A549 (cell line): ENCODE data around the gene RBM39. TPM values are rescaled to one million over a fixed set of nuclear protein-coding genes. Genes with fewer than 3 reads are reported as not detected.

Experiments
- ATAC-seq, 2 experiments: fragments of 200-7000 bp in 1 of 2; fragments of >200 bp in 1 of 2; cut with Nextera tagmentation in 1 of 2; cut with Tn5 transposase in 1 of 2; 3 replicates each; pipeline versions ENCODE4 v1.8.0 to v1.9.1; 2018 to 2020; ENCODE audit warnings: mild to moderate bottlenecking in 1 of 2, moderate library complexity in 1 of 2
- CTCF ChIA-PET: fragments of 300-600 bp; sonication (Branson Sonifier 250); formaldehyde crosslinking; extraction: SDS; loops from one replicate; lab custom pipeline; 2021; ENCODE audit warnings: antibody characterized with exemption, inconsistent platforms; lab: Yijun Ruan, JAX
- POLR2A ChIA-PET: fragments of 350-600 bp; formaldehyde crosslinking; extraction: SDS; loops from one replicate; lab custom pipeline; 2021; ENCODE audit warnings: antibody characterized with exemption, inconsistent platforms; lab: Yijun Ruan, JAX
- DNase-seq, 2 experiments: peaks; one replicate each; pipeline versions ENCODE4 v3.0.0 to v3.0.0-alpha.2; 2011 to 2016; ENCODE audit warnings: low read depth in 1 of 2, low spot score in 1 of 2
- FAIRE-seq: peaks from 2 replicates; lab custom pipeline; 2011; peaks lifted over from hg19 to GRCh38; lab: Jason Lieb, UNC
- H3K27ac ChIP-seq, 2 experiments: fragments of >200 bp; sonication (Bioruptor Twin); formaldehyde crosslinking; 3 replicates each; pipeline ENCODE4 v1.5.1; 2016 to 2017
- H3K4me1 ChIP-seq: fragments of >200 bp; sonication (Bioruptor Twin); formaldehyde crosslinking; 3 replicates; pipeline ENCODE4 v1.6.1; 2016
- H3K4me2 ChIP-seq: fragments of >200 bp; sonication (Bioruptor Twin); formaldehyde crosslinking; 3 replicates; pipeline ENCODE4 v1.6.1; 2016
- H3K4me3 ChIP-seq: fragments of >200 bp; sonication (Bioruptor Twin); formaldehyde crosslinking; 3 replicates; pipeline ENCODE4 v1.5.1; 2016
- H3K9me3 ChIP-seq: fragments of >200 bp; sonication (Bioruptor Twin); formaldehyde crosslinking; 3 replicates; pipeline ENCODE4 v1.6.1; 2016
- ATOH8 ChIP-seq: fragments of 250-450 bp; sonication (Bioruptor Pico); IDR thresholded peaks from 2 replicates; pipeline ENCODE4 v1.5.0; 2020; ENCODE audit warnings: low read depth, mild to moderate bottlenecking, moderate library complexity
- BHLHE40 ChIP-seq: IDR thresholded peaks from 2 replicates; pipeline ENCODE4 v1.6.1; 2012; ENCODE audit warnings: low read depth, low read length, inconsistent platforms
- CEBPB ChIP-seq, 2 experiments: fragments of >200 bp in 1 of 2; sonication (Bioruptor Twin) in 1 of 2; formaldehyde crosslinking in 1 of 2; IDR thresholded peaks; 2 replicates each; pipeline ENCODE4 v1.6.1; 2012 to 2016
- CTCF ChIP-seq: fragments of >200 bp; sonication (Bioruptor Twin); formaldehyde crosslinking; IDR thresholded peaks from 3 replicates; pipeline ENCODE4 v1.5.1; 2016
- ELK1 ChIP-seq: fragments of 150-350 bp; IDR thresholded peaks from 2 replicates; pipeline ENCODE4 v1.6.1; 2014; ENCODE audit warnings: low read depth, mild to moderate bottlenecking, low read length
- HEYL ChIP-seq: fragments of 250-450 bp; sonication (Bioruptor Pico); IDR thresholded peaks from 2 replicates; pipeline ENCODE4 v1.8.0; 2021; ENCODE audit warnings: mild to moderate bottlenecking, moderate library complexity
- HOXA7 ChIP-seq: fragments of 250-450 bp; sonication (Bioruptor Pico); IDR thresholded peaks from 2 replicates; pipeline ENCODE4 v1.5.0; 2020; ENCODE audit warnings: mild to moderate bottlenecking, moderate library complexity
- HOXB13 ChIP-seq: fragments of 250-450 bp; sonication (Bioruptor Pico); IDR thresholded peaks from 2 replicates; pipeline ENCODE4 v1.5.0; 2020; ENCODE audit warnings: low read depth, mild to moderate bottlenecking, moderate library complexity
- JUN ChIP-seq, 2 experiments: fragments of >200 bp; sonication (Bioruptor Twin); formaldehyde crosslinking; IDR thresholded peaks; 2 replicates in 1 of 2; 3 replicates in 1 of 2; pipeline ENCODE4 v1.6.1; 2016 to 2017
- KDM1A ChIP-seq: fragments of 200-600 bp; sonication (generic); IDR thresholded peaks from 2 replicates; pipeline ENCODE4 v1.6.1; 2016; ENCODE audit warnings: low read depth, mild to moderate bottlenecking
- KDM5A ChIP-seq: fragments of 200-600 bp; sonication (generic); IDR thresholded peaks from 2 replicates; pipeline ENCODE4 v1.6.1; 2016; ENCODE audit warnings: antibody characterized with exemption, mild to moderate bottlenecking
- MAFK ChIP-seq: fragments of 450-650 bp; IDR thresholded peaks from 2 replicates; pipeline ENCODE4 v1.6.1; 2014; ENCODE audit not compliant: partially characterized antibody
- NPAS2 ChIP-seq: fragments of 250-450 bp; sonication (Bioruptor Pico); IDR thresholded peaks from 2 replicates; pipeline ENCODE4 v1.8.0; 2022; ENCODE audit warnings: mild to moderate bottlenecking, moderate library complexity, borderline replicate concordance
- POLR2A ChIP-seq: IDR thresholded peaks from 2 replicates; pipeline ENCODE4 v1.6.1; 2012; ENCODE audit warnings: mild to moderate bottlenecking, low read length
- RARB ChIP-seq: fragments of 250-450 bp; sonication (Bioruptor Pico); IDR thresholded peaks from 2 replicates; pipeline ENCODE4 v1.8.0; 2021; ENCODE audit warnings: mild to moderate bottlenecking, moderate library complexity
- RCOR1 ChIP-seq: fragments of 150-350 bp; IDR thresholded peaks from 2 replicates; pipeline ENCODE4 v1.6.1; 2014; ENCODE audit warnings: antibody characterized with exemption, low read length, low read depth
- REST ChIP-seq: fragments of 200-600 bp; sonication (generic); IDR thresholded peaks from 2 replicates; pipeline ENCODE4 v1.6.1; 2016; ENCODE audit warnings: antibody characterized with exemption, mild to moderate bottlenecking, moderate library complexity
- TFCP2L1 ChIP-seq: fragments of 250-450 bp; sonication (Bioruptor Pico); IDR thresholded peaks from 2 replicates; pipeline ENCODE4 v1.5.0; 2021; ENCODE audit warnings: mild to moderate bottlenecking
- TP53 ChIP-seq: fragments of 250-450 bp; sonication (Bioruptor Pico); IDR thresholded peaks from 2 replicates; pipeline ENCODE4 v1.5.0; 2021; ENCODE audit warnings: mild to moderate bottlenecking, moderate library complexity
- ZC3H11A ChIP-seq: fragments of 450-650 bp; IDR thresholded peaks from 2 replicates; pipeline ENCODE4 v1.6.1; 2014; ENCODE audit warnings: antibody characterized with exemption, mild to moderate bottlenecking
- WGBS: methylation state at CpG from one replicate; pipeline ENCODE4 v1.1.6; 2017; ENCODE audit errors: missing lambda C conversion rate; 5-methylcytosine and 5-hydroxymethylcytosine counted together
- polyA plus RNA-seq, 4 experiments: library from polyadenylated mRNA; depleted of rRNA in 3 of 4; stranded (reverse); fragments of >200 nt; fragmentation: RNase III in 1 of 4; extraction: RNeasy Plus Mini Kit Qiagen cat#74134 plus additional on column Dnase treatment in 1 of 4; gene quantifications; 2 replicates in 3 of 4; 3 replicates in 1 of 4; pipeline ENCODE4 v1.2.3, GENCODE V29; 2011 to 2017

RBM39 gene
- polyA plus RNA-seq, 2 of the 4 experiments (the other 2 are of a cell fraction): 127 to 212 TPM

- 74% methylated on average over 1 of the region's 1 CpG for WGBS
- no peak overlapping the region for H3K4me2 ChIP-seq
- DNase-seq: no peak
- no peaks in the 10 kb centered on the region for H3K9me3 ChIP-seq
- no peak overlapping the region for H3K4me3 ChIP-seq
- CTCF ChIA-PET: interaction anchor here (0.7 to 1.4 kb wide), 6 partner anchors 20 to 218 kb away, joined by 3 to 7 read pairs (median 3); no protein-coding TSS in a partner anchor
- H3K27ac ChIP-seq: no peak overlapping the region
- no peak for FAIRE-seq
- POLR2A ChIA-PET: no interaction called here
- H3K4me1 ChIP-seq: peaks cover 23% of the 10 kb centered on the region
- TF ChIP-seq KDM1A (no peak), MAFK (no peak)
- no peak for ATAC-seq
These were observed 84.8 kb downstream of the RBM39 start for GRCh38 chr20:35657271-35657670.

GRCh38 chr20:35654415-35654814, 87.6 kb downstream of the RBM39 start:
- POLR2A ChIA-PET: interaction anchor here (1.7 kb wide), 1 partner anchor 10 kb away, joined by 4 read pairs; no protein-coding TSS in a partner anchor

More at GRCh38 chr20:35654415-35654814, 87.6 kb downstream of the RBM39 start:
- Histone ChIP-seq H3K4me1 (no peaks in the 10 kb centered on the region; the same call in 2 of the 3 replicates), H3K4me2 (no peak overlapping the region), H3K4me3 (no peak overlapping the region), H3K27ac (no peak overlapping the region), H3K9me3 (no peaks in the 10 kb centered on the region)
- TF ChIP-seq HOXB13 (CRISPR knock-in tag): no peak
- TF ChIP-seq CTCF: no peak
- TF ChIP-seq HOXA7 (CRISPR knock-in tag): no peak
- no peak for TF ChIP-seq NPAS2 (CRISPR knock-in tag)
- TF ChIP-seq BHLHE40: no peak
- TF ChIP-seq RCOR1: no peak
- TF ChIP-seq CEBPB (IDR thresholded peaks at IDR 0.05): no peak
- TF ChIP-seq HEYL (CRISPR knock-in tag): no peak
- no peak for TF ChIP-seq POLR2A
- TF ChIP-seq TFCP2L1 (CRISPR knock-in tag): no peak
- no peak for TF ChIP-seq RARB (CRISPR knock-in tag)
- no peak for TF ChIP-seq TP53
- TF ChIP-seq JUN (IDR thresholded peaks at IDR 0.05): no peak
- TF ChIP-seq ATOH8 (CRISPR knock-in tag): no peak
- TF ChIP-seq KDM5A: no peak
- TF ChIP-seq ELK1: no peak
- TF ChIP-seq KDM1A: no peak
- no peak for TF ChIP-seq ZC3H11A
- TF ChIP-seq REST: no peak
- WGBS: 94% methylated on average over 9 of the region's 9 CpGs
- FAIRE-seq (no peak), ATAC-seq (no peak), DNase-seq (no peak)
- CTCF ChIA-PET: interaction anchor here (2.3 kb wide), 1 partner anchor 35 kb away, joined by 8 read pairs; no protein-coding TSS in a partner anchor
